ENCODE measurements around the gene AGPS.
A peak's percentile ranks its signal among the peaks of the same experiment; 100 is the strongest.
"Not testable (repeated sequence)": the region's sequence is repeated elsewhere in the genome, so short reads cannot be mapped to it uniquely, and the experiment has no call there.

AGPS gene

GRCh38 chr2:177551360-177551759 is 158.8 kb downstream of the AGPS start:
- DNase-seq; ATAC-seq (replicated peaks); H3K9me3 Mint-ChIP-seq; H3K27me3 Mint-ChIP-seq: not testable (repeated sequence)
- Mint-ChIP-seq H3K27ac (peak overlapping the region; percentile 73 to 100), H3K4me3 (peak overlapping the region in 1 of 2 donors; percentile 6), H3K36me3 (ENCODE audit: insufficient read depth) (peaks cover 23% of the 10 kb centered on the region), H3K4me1 (ENCODE audit: low read depth in 2 of 2) (peaks cover 11 to 18% of the 10 kb centered on the region in 2 donors)

- H3K36me3 Mint-ChIP-seq (ENCODE audit: insufficient read depth) = peaks cover 23% of the 10 kb centered on the region
Measured at GRCh38 chr2:177551989-177552421, 159.4 kb downstream of the AGPS start.

DNA sequence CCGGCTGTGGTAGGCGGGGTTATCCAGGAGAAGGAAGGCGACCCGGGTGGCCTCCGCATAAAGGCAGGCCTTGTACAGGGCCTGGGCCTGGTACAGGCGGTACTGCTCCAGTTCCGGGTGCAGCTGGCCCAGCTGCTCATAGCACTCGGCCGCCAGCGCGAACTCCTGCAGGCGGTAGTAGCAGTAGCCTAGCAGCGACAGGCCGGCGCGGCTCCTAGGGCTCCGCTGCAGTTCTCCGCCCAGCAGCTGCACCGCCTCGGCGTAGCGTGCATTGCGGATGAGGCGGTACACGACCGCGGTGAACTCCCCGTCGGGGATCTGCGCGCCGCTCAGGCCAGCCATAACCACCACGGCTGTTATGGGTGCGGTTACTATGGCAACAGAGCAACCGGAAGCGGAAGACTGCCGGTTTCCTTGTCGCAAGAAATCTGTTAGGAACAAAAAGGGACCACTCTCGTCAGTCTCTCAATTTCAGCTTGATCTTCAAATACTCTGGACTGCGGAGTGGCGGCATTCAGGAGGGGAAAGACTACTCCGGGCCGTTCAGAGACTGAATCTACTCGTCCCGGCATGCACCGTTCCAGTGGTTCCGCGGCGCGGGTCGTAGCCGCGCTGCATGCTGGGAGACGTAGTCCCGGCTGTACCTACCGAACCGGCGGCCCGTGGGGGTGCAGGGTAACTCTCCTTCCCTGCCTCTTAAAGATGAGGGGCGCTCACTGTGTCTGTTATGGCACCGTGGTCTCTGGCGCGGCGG is 160.0 kb downstream of the AGPS start:
- Mint-ChIP-seq H3K4me1 (ENCODE audit: low read depth in 2 of 2) (peaks cover 11 to 18% of the 10 kb centered on the region in 2 donors), H3K27ac (peak overlapping the region; percentile 100), H3K4me3 (peak overlapping the region; percentile 93 to 99), H3K9me3 (no peaks in the 10 kb centered on the region), H3K36me3 (ENCODE audit: insufficient read depth) (peaks cover 23% of the 10 kb centered on the region), H3K27me3 (no peaks in the 10 kb centered on the region)
- peak; percentile 93 for ATAC-seq (replicated peaks)
- peak; percentile 92 to 94 (median 92) for DNase-seq

More at GRCh38 chr2:177551989-177552421, 159.4 kb downstream of the AGPS start:
- H3K9me3 Mint-ChIP-seq = no peaks in the 10 kb centered on the region
- ATAC-seq (replicated peaks) = no peak
- peak overlapping the region; percentile 100 for H3K27ac Mint-ChIP-seq
- H3K27me3 Mint-ChIP-seq = no peaks in the 10 kb centered on the region
- no peak for DNase-seq
- H3K4me3 Mint-ChIP-seq = peak overlapping the region; percentile 93 to 99
- peaks cover 11 to 18% of the 10 kb centered on the region in 2 donors for H3K4me1 Mint-ChIP-seq (ENCODE audit: low read depth in 2 of 2)

DNA sequence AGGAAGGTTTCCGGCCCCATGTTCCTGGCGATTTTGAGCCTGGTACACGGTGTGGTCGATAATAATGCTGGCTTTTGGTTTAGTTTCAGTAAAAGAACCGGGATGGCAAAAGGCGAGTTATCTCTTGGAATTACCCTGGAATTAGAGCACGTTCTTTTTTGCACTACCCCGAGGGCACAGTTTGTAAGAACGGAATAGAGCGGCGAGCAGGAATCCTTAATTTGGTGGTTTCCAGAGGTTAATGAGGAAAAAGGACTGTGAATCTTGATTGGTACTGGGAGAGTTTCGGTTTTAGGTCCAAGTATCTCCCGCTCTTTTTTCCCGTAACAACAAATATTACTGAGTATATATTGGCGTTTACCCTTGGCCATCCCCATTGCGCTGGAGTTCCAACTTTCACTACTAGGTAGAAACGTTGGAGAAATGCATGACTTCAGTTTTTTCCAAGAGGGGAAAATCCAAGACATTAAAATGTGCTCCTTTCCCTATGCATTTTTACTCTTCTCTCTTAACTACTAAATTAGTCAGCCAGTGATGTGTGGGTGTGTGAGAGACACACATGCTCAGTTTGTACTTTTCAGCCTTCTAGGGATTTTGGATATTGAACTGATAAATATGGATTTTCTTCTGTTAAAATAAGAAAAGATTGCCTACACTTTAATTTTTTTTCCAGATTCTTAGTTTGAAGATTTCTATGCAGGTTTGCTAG is 160.8 kb downstream of the AGPS start:
- H3K27me3 Mint-ChIP-seq = no peaks in the 10 kb centered on the region
- H3K27ac Mint-ChIP-seq = peak overlapping the region; percentile 100
- no peaks in the 10 kb centered on the region for H3K9me3 Mint-ChIP-seq
- ATAC-seq (replicated peaks) = no peak
- peak overlapping the region; percentile 93 to 99 for H3K4me3 Mint-ChIP-seq
- H3K36me3 Mint-ChIP-seq (ENCODE audit: insufficient read depth) = peaks cover 23% of the 10 kb centered on the region
- DNase-seq = no peak
- peaks cover 11 to 18% of the 10 kb centered on the region in 2 donors for H3K4me1 Mint-ChIP-seq (ENCODE audit: low read depth in 2 of 2)

GRCh38 chr2:177554365-177554764 is 161.8 kb downstream of the AGPS start:
- no peak overlapping the region for H3K27ac Mint-ChIP-seq
- H3K4me3 Mint-ChIP-seq = peak overlapping the region in 1 of 2 donors; percentile 93
- H3K9me3 Mint-ChIP-seq = no peaks in the 10 kb centered on the region

DNA sequence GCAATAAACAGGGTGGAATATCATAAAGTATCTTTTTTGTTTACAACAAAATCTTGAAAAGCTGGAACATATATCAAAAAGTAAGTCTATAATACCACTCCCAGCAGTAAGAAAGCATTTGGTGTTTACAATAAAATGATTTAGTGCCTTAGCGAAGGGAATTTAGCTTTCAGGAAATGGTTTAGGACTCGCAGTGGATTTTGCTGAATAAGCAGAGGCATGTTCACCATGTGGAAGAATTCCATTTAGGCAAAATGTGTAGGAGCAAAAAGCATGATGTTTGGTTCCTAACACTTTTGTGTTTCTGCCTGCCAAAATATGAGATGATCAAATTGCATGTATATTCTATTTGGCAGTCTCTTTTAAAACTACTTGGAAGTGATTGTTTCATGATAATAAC is 163.6 kb downstream of the AGPS start:
- Mint-ChIP-seq H3K27ac (no peak overlapping the region), H3K4me1 (ENCODE audit: low read depth in 2 of 2) (peaks cover 11 to 18% of the 10 kb centered on the region in 2 donors), H3K36me3 (ENCODE audit: insufficient read depth) (peaks cover 23% of the 10 kb centered on the region), H3K4me3 (no peak overlapping the region), H3K9me3 (no peaks in the 10 kb centered on the region), H3K27me3 (no peaks in the 10 kb centered on the region)
- ATAC-seq (replicated peaks) (no peak), DNase-seq (no peak)

More at GRCh38 chr2:177554365-177554764, 161.8 kb downstream of the AGPS start:
- DNase-seq (no peak), ATAC-seq (replicated peaks) (no peak)
- peaks cover 11 to 18% of the 10 kb centered on the region in 2 donors for H3K4me1 Mint-ChIP-seq (ENCODE audit: low read depth in 2 of 2)
- H3K36me3 Mint-ChIP-seq (ENCODE audit: insufficient read depth) = peaks cover 23% of the 10 kb centered on the region
- H3K27me3 Mint-ChIP-seq = no peaks in the 10 kb centered on the region

- Mint-ChIP-seq H3K27ac (no peak overlapping the region), H3K36me3 (ENCODE audit: insufficient read depth) (peaks cover 13% of the 10 kb centered on the region), H3K4me1 (ENCODE audit: low read depth in 2 of 2) (peaks cover 5 to 11% of the 10 kb centered on the region in 2 donors), H3K9me3 (no peaks in the 10 kb centered on the region), H3K27me3 (no peaks in the 10 kb centered on the region), H3K4me3 (no peak overlapping the region)
- no peak for DNase-seq
- no peak for ATAC-seq (replicated peaks)
Measured at GRCh38 chr2:177557794-177558193, 165.2 kb downstream of the AGPS start.

- ATAC-seq (replicated peaks) (no peak), DNase-seq (no peak)
- Mint-ChIP-seq H3K36me3 (ENCODE audit: insufficient read depth) (no peaks in the 10 kb centered on the region), H3K4me3 (no peak overlapping the region), H3K9me3 (no peaks in the 10 kb centered on the region), H3K27me3 (no peaks in the 10 kb centered on the region), H3K4me1 (ENCODE audit: low read depth in 2 of 2) (no peaks in the 10 kb centered on the region), H3K27ac (no peak overlapping the region)
Measured at GRCh38 chr2:177559638-177560037, 167.1 kb downstream of the AGPS start.

- Mint-ChIP-seq H3K9me3 (no peaks in the 10 kb centered on the region), H3K36me3 (ENCODE audit: insufficient read depth) (no peaks in the 10 kb centered on the region), H3K4me1 (ENCODE audit: low read depth in 2 of 2) (no peaks in the 10 kb centered on the region), H3K27me3 (peaks cover 10 to 12% of the 10 kb centered on the region in 2 donors), H3K4me3 (no peak overlapping the region), H3K27ac (no peak overlapping the region)
- DNase-seq = no peak
- no peak for ATAC-seq (replicated peaks)
Measured at GRCh38 chr2:177568390-177568789, 175.8 kb downstream of the AGPS start.

- ATAC-seq (replicated peaks) (no peak), DNase-seq (no peak)
- H3K27ac Mint-ChIP-seq = no peak overlapping the region
- no peaks in the 10 kb centered on the region for H3K9me3 Mint-ChIP-seq
- no peaks in the 10 kb centered on the region for H3K36me3 Mint-ChIP-seq (ENCODE audit: insufficient read depth)
- no peaks in the 10 kb centered on the region for H3K4me1 Mint-ChIP-seq (ENCODE audit: low read depth in 2 of 2)
- no peak overlapping the region for H3K4me3 Mint-ChIP-seq
- H3K27me3 Mint-ChIP-seq = peaks cover 12 to 14% of the 10 kb centered on the region in 2 donors
Measured at GRCh38 chr2:177568893-177569292, 176.3 kb downstream of the AGPS start.

- Mint-ChIP-seq H3K4me3 (no peak overlapping the region), H3K9me3 (no peaks in the 10 kb centered on the region), H3K27me3 (peaks cover 12 to 15% of the 10 kb centered on the region in 2 donors), H3K4me1 (ENCODE audit: low read depth in 2 of 2) (no peaks in the 10 kb centered on the region), H3K27ac (no peak overlapping the region), H3K36me3 (ENCODE audit: insufficient read depth) (no peaks in the 10 kb centered on the region)
- ATAC-seq (replicated peaks) (no peak), DNase-seq (no peak)
Measured at GRCh38 chr2:177572236-177572671, 179.7 kb downstream of the AGPS start.

DNA sequence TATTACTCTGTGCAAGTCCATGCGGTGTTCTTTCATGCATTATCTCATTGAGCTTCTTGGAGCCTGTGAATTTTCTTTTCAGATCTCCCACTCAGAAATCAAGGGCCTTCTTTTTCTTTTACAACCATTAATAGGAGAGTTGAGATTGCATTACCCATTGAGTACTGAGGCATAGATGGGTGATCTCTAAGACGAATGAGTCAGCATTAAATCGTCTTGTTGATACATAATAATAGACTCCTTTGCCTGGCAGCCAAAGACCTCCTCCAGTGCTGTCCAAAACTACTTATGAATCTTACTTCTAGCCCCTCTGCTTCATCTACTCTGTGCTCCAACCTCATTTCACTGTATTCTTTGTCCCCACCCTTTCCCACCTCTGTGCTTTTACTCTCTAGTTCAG is 180.5 kb downstream of the AGPS start:
- Mint-ChIP-seq H3K4me3 (no peak overlapping the region), H3K36me3 (ENCODE audit: insufficient read depth) (no peaks in the 10 kb centered on the region), H3K4me1 (ENCODE audit: low read depth in 2 of 2) (no peaks in the 10 kb centered on the region), H3K9me3 (no peaks in the 10 kb centered on the region), H3K27me3 (peaks cover 12 to 15% of the 10 kb centered on the region in 2 donors), H3K27ac (no peak overlapping the region)
- ATAC-seq (replicated peaks) (no peak), DNase-seq (no peak)

DNA sequence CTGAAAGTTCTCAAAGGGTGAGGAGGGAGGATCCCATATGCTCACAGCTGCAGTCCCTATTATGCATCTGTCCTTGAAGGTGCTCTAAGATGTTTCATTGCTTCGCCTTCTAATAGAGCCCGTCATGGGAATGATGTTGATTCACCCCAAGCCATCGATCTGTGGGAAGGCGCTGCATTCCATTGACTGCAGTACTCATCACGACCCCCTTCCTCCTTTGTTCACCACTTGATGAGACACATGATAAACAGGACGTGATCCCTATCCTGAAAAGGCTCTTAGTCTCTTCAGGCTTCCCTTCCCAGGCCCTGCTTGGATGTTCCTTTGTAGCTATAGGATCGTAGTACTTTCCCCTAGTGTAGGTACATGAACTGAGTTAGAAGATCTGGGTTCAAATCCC is 181.8 kb downstream of the AGPS start:
- peaks cover 2 to 5% of the 10 kb centered on the region in 2 donors for H3K27me3 Mint-ChIP-seq
- no peak overlapping the region for H3K4me3 Mint-ChIP-seq
- H3K4me1 Mint-ChIP-seq (ENCODE audit: low read depth in 2 of 2) = no peaks in the 10 kb centered on the region
- ATAC-seq (replicated peaks) (no peak), DNase-seq (no peak)
- no peaks in the 10 kb centered on the region for H3K9me3 Mint-ChIP-seq
- no peaks in the 10 kb centered on the region for H3K36me3 Mint-ChIP-seq (ENCODE audit: insufficient read depth)
- H3K27ac Mint-ChIP-seq = no peak overlapping the region

DNA sequence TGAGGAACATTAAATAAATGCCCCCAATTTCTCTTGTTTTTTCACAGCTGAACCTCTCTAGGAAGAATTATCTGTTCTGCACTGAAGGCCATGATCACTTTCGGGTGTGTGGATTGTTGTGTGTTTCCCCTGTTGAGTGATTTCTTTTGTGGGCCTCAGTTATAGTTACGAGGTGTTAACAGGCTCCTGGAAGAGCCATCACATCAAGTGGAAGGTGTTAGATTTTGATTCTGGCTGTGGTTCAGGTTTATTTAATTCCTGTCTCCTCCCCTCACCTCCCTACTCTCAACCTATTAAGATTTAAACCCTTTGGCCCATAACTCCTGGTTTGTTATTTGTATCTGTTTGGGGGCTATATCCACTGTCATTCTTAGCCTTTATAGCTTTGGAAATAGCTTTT is 182.8 kb downstream of the AGPS start:
- DNase-seq = no peak

More for the DNA sequence above, 182.8 kb downstream of the AGPS start:
- no peaks in the 10 kb centered on the region for H3K9me3 Mint-ChIP-seq
- no peak overlapping the region for H3K27ac Mint-ChIP-seq
- peaks cover 4 to 5% of the 10 kb centered on the region in 2 donors for H3K27me3 Mint-ChIP-seq
- ATAC-seq (replicated peaks) = no peak
- no peaks in the 10 kb centered on the region for H3K4me1 Mint-ChIP-seq (ENCODE audit: low read depth in 2 of 2)
- H3K36me3 Mint-ChIP-seq (ENCODE audit: insufficient read depth) = no peaks in the 10 kb centered on the region
- H3K4me3 Mint-ChIP-seq = no peak overlapping the region
